HG02884 (cell line): Measurements from ENCODE around the gene CAPN1.

Source experiments
- ATAC-seq: cut with Tn5 transposase; IDR thresholded peaks from one replicate; pipeline ENCODE4 v1.9.1; 2021; ENCODE audit warnings: mild to moderate bottlenecking, moderate library complexity; ENCODE audit not compliant: unreplicated experiment

Gene CAPN1

GRCh38 chr11:65188486-65188885 is 6.8 kb downstream of the CAPN1 start:
- ATAC-seq = no peak

GRCh38 chr11:65189191-65189590 is 7.5 kb downstream of the CAPN1 start:
- no peak for ATAC-seq

- no peak for ATAC-seq
Observed at GRCh38 chr11:65194564-65194963, 12.8 kb downstream of the CAPN1 start.

GRCh38 chr11:65204143-65204542 is 22.4 kb downstream of the CAPN1 start:
- ATAC-seq = no peak

GRCh38 chr11:65204646-65205601 is 23.2 kb downstream of the CAPN1 start:
- no peak for ATAC-seq

- no peak for ATAC-seq
Observed at GRCh38 chr11:65205602-65205967, 23.9 kb downstream of the CAPN1 start.

GRCh38 chr11:65206441-65206841 is 24.7 kb downstream of the CAPN1 start:
- no peak for ATAC-seq

GRCh38 chr11:65206901-65207300 is 25.2 kb downstream of the CAPN1 start:
- no peak for ATAC-seq

- no peak for ATAC-seq
Observed at GRCh38 chr11:65207918-65208784, 26.4 kb downstream of the CAPN1 start.

GRCh38 chr11:65208785-65209710 is 27.3 kb downstream of the CAPN1 start:
- no peak for ATAC-seq

- no peak for ATAC-seq
Observed at GRCh38 chr11:65209711-65210360, 28.1 kb downstream of the CAPN1 start.

- ATAC-seq = no peak
Observed at GRCh38 chr11:65210361-65210731, 28.6 kb downstream of the CAPN1 start.

GRCh38 chr11:65210748-65211147 is 29.0 kb downstream of the CAPN1 start:
- no peak for ATAC-seq

- ATAC-seq = no peak
Observed at GRCh38 chr11:65211293-65212105, 29.8 kb downstream of the CAPN1 start.

- no peak for ATAC-seq
Observed at GRCh38 chr11:65212226-65212801, 30.6 kb downstream of the CAPN1 start.

GRCh38 chr11:65213322-65214211 is 31.8 kb downstream of the CAPN1 start:
- ATAC-seq = no peak

- ATAC-seq = no peak
Observed at GRCh38 chr11:65214212-65214845, 32.6 kb downstream of the CAPN1 start.
